Lung (tissue), 12 donors: Measurements from ENCODE around the gene TRAPPC12. TPM values are rescaled to one million over a fixed set of nuclear protein-coding genes. Genes with fewer than 3 reads are reported as not detected.

Experiments
- ATAC-seq: fragments of 200-7000 bp; cut with Tn5 transposase; one replicate; pipeline ENCODE4 v1.9.1; 2020; ENCODE audit warnings: moderate number of reproducible peaks; ENCODE audit not compliant: insufficient read depth, low FRiP score
- DNase-seq, 3 donors: peaks; one replicate each; pipeline ENCODE4 v3.0.0-alpha.2; 2013 to 2017
- H3K27ac ChIP-seq, 2 donors: one replicate each; pipeline ENCODE4 v1.5.1; 2013; ENCODE audit warnings: mild to moderate bottlenecking in 2 of 2, moderate library complexity in 2 of 2, control low read depth in 1 of 2, inconsistent platforms in 1 of 2, low read depth in 1 of 2, low read length in 1 of 2
- H3K27me3 ChIP-seq, 3 donors: one replicate each; pipeline ENCODE4 v1.5.1; 2013; ENCODE audit warnings: low read length in 2 of 3; ENCODE audit not compliant: control insufficient read depth in 3 of 3, insufficient read depth in 3 of 3
- H3K36me3 ChIP-seq, 4 donors: one replicate each; pipeline ENCODE4 v1.5.1; 2013; ENCODE audit warnings: low read length in 4 of 4, mild to moderate bottlenecking in 1 of 4, moderate library complexity in 1 of 4; ENCODE audit not compliant: control insufficient read depth in 4 of 4, insufficient read depth in 4 of 4
- H3K4me1 ChIP-seq, 5 donors: one replicate each; pipeline ENCODE4 v1.5.1; 2013; ENCODE audit warnings: low read length in 5 of 5, mild to moderate bottlenecking in 2 of 5, moderate library complexity in 1 of 5; ENCODE audit not compliant: control insufficient read depth in 5 of 5, insufficient read depth in 5 of 5
- H3K4me3 ChIP-seq: one replicate; pipeline ENCODE4 v1.5.1; 2013; ENCODE audit warnings: mild to moderate bottlenecking, control low read depth, moderate library complexity
- H3K9ac ChIP-seq, 2 donors: one replicate each; pipeline ENCODE4 v1.5.1; 2013; ENCODE audit warnings: low read length in 2 of 2, control low read depth in 1 of 2; ENCODE audit not compliant: insufficient read depth in 1 of 2
- H3K9me3 ChIP-seq, 4 donors: one replicate each; pipeline ENCODE4 v1.5.1; 2013; ENCODE audit warnings: low read length in 3 of 4, mild to moderate bottlenecking in 1 of 4, moderate library complexity in 1 of 4; ENCODE audit not compliant: control insufficient read depth in 4 of 4, insufficient read depth in 3 of 4
- WGBS, 2 donors: extraction: QIAGEN DNeasy Blood & Tissue Kit; methylation state at CpG; one replicate each; pipeline ENCODE4 v1.1.7; 2013; 5-methylcytosine and 5-hydroxymethylcytosine counted together
- polyA plus RNA-seq, 2 donors: library from polyadenylated mRNA; stranded (reverse); fragments of 200-250 nt; gene quantifications; one replicate each; pipeline ENCODE4 v1.2.1, GENCODE V29; 2013
- total RNA-seq, 2 donors: library from RNA; depleted of rRNA in 1 of 2; stranded (reverse); fragments of >200 nt in 1 of 2; gene quantifications; one replicate each; pipeline ENCODE4 v1.2.1, GENCODE V29; 2014 to 2021
- TF ChIP-seq, protein P1 (sequence below): IDR thresholded peaks from 2 replicates; pipeline ENCODE4 v1.5.1; 2012; ENCODE audit warnings: mild to moderate bottlenecking; ENCODE audit errors: control extremely low read depth, extremely low read depth
- donor health status: control.
- donor health status: control.
- donor health status: Bipolar disorder and iron deficiency.
- donor health status: healthy.
- donor health status: DM: yes; HTN: yes; CAD: no.

TRAPPC12 gene
- total and polyA plus RNA-seq, 4 donors: 49.9 to 117 (median 91.0) TPM

DNA sequence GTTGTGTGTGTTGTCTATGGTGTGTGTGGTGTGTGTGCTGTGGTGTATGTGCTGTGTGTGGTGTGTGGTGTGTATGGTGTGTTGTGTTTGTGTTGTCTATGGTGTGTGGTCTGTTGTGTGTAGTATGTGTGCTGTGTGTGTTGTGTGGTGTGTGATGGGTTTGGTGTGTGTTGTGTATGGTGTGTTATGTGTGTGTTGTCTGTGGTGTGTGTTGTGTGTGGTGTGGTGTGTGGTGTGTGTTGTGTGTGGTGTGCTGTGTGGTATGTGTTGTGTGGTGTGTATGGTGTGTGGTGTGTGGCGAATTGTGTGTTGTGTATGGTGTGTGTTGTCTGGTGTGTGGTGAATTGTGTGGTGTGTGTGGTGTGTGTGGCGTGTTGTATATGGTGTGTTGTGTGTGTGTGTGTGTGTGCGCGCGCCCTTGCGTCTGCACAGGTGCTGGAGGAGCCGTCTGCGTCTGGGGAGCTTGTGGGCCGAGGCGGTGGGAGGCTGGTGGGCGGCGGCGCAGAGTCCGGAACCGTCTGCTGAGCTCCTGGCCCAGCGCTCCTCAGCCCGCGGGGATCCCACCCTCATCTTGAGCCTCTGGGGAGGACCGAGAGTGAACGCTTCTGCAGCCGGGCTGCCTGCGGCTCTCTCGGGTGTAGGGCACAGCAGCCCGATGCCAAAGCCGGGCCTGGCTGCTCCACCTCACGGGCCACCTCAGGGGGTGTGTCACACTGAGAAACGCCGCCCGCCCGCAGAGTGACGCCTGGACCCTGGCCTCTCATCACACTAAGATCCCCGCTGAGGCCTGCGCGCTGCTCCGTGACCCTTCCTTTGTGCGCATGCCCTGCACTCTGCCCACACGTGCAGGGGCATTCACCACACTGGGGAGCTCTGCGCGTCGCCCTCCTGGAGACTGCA lies 148.6 kb downstream of the TRAPPC12 start:
- peaks cover 0 to 4% (median 0%) of the 10 kb centered on the region in 4 donors for H3K9me3 ChIP-seq
- ATAC-seq (no peak), DNase-seq (no peak)
- 93 to 95% methylated on average over 40 of the region's 40 CpGs for WGBS, 2 donors
- H3K36me3 ChIP-seq: peaks cover 0 to 10% (median 0%) of the 10 kb centered on the region in 4 donors
- no peak overlapping the region for H3K27ac ChIP-seq
- H3K27me3 ChIP-seq: no peaks in the 10 kb centered on the region
- H3K9ac ChIP-seq: no peak overlapping the region
- TF ChIP-seq, protein P1, sequence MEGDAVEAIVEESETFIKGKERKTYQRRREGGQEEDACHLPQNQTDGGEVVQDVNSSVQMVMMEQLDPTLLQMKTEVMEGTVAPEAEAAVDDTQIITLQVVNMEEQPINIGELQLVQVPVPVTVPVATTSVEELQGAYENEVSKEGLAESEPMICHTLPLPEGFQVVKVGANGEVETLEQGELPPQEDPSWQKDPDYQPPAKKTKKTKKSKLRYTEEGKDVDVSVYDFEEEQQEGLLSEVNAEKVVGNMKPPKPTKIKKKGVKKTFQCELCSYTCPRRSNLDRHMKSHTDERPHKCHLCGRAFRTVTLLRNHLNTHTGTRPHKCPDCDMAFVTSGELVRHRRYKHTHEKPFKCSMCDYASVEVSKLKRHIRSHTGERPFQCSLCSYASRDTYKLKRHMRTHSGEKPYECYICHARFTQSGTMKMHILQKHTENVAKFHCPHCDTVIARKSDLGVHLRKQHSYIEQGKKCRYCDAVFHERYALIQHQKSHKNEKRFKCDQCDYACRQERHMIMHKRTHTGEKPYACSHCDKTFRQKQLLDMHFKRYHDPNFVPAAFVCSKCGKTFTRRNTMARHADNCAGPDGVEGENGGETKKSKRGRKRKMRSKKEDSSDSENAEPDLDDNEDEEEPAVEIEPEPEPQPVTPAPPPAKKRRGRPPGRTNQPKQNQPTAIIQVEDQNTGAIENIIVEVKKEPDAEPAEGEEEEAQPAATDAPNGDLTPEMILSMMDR: no peak
- H3K4me3 ChIP-seq: no peak overlapping the region
- peaks cover 2 to 14% (median 11%) of the 10 kb centered on the region in 5 donors for H3K4me1 ChIP-seq

Other genes with a start within 250 kb of the TRAPPC12 start
- 10 to 100 TPM; 20.8 to 26.0 TPM for gene EIPR1, start 1.9 kb upstream of the TRAPPC12 start, total RNA-seq
- 10 to 100 TPM; 12.0 to 26.8 TPM for gene EIPR1, start 1.9 kb upstream of the TRAPPC12 start, polyA plus RNA-seq
- gene ADI1, start 139.8 kb downstream of the TRAPPC12 start, total RNA-seq: 10 to 100 TPM; 52.5 to 65.2 TPM
- gene ADI1, start 139.8 kb downstream of the TRAPPC12 start, polyA plus RNA-seq: 10 to 100 TPM; 46.8 to 59.3 TPM
- 10 to 100 TPM; 13.2 to 24.5 TPM for gene RNASEH1, start 178.6 kb downstream of the TRAPPC12 start, total RNA-seq
- 10 to 100 TPM in 1 of 2 donors, 1 to 10 TPM in 1; 9.6 to 17.3 TPM for gene RNASEH1, start 178.6 kb downstream of the TRAPPC12 start, polyA plus RNA-seq
- gene RPS7, start 195.6 kb downstream of the TRAPPC12 start, total RNA-seq: 1,000 to 10,000 TPM; 1,011 to 1,210 TPM
- 1,000 to 10,000 TPM; 1,447 to 3,656 TPM for gene RPS7, start 195.6 kb downstream of the TRAPPC12 start, polyA plus RNA-seq
- gene COLEC11, start 215.4 kb downstream of the TRAPPC12 start, total RNA-seq: 1 to 10 TPM in 1 of 2 donors, under 1 TPM in 1; 0.71 to 2.0 TPM
- 1 to 10 TPM; 1.9 to 3.7 TPM for gene COLEC11, start 215.4 kb downstream of the TRAPPC12 start, polyA plus RNA-seq